GM12878 (cell line): ENCODE measurements around the gene FAM120B.

ENCODE experiments used
- CEBPB ChIP-seq, 2 experiments: fragments of 150-350 bp in 1 of 2; IDR thresholded peaks; 2 replicates each; pipeline ENCODE4 v1.6.1; 2012 to 2014; ENCODE audit warnings: low read depth in 2 of 2, low read length in 2 of 2, borderline replicate concordance in 1 of 2, inconsistent platforms in 1 of 2
- EZH2 ChIP-seq: IDR thresholded peaks from 2 replicates; pipeline ENCODE4 v1.6.1; 2012; ENCODE audit warnings: low read depth, mild to moderate bottlenecking, control low read depth, inconsistent platforms, low read length, borderline replicate concordance; ENCODE audit not compliant: control insufficient read depth
- JUND ChIP-seq: IDR thresholded peaks from 2 replicates; pipeline ENCODE4 v1.6.1; 2012; ENCODE audit warnings: low read depth, mild to moderate bottlenecking, low read length, improper control_type of control experiment, moderate library complexity
- RB1 ChIP-seq: fragments of 450-650 bp; formaldehyde crosslinking; IDR thresholded peaks from 2 replicates; pipeline ENCODE4 v1.6.1; 2017; ENCODE audit warnings: mild to moderate bottlenecking, borderline replicate concordance
- ZNF274 ChIP-seq: IDR thresholded peaks from one replicate; pipeline ENCODE4 v1.8.0; 2011; ENCODE audit not compliant: insufficient read length, insufficient read depth
- TF ChIP-seq, protein P1 (sequence below): fragments of 450-650 bp; formaldehyde crosslinking; IDR thresholded peaks from 2 replicates; pipeline ENCODE4 v1.4.0; 2020; ENCODE audit warnings: mild to moderate bottlenecking, moderate library complexity

DNA sequence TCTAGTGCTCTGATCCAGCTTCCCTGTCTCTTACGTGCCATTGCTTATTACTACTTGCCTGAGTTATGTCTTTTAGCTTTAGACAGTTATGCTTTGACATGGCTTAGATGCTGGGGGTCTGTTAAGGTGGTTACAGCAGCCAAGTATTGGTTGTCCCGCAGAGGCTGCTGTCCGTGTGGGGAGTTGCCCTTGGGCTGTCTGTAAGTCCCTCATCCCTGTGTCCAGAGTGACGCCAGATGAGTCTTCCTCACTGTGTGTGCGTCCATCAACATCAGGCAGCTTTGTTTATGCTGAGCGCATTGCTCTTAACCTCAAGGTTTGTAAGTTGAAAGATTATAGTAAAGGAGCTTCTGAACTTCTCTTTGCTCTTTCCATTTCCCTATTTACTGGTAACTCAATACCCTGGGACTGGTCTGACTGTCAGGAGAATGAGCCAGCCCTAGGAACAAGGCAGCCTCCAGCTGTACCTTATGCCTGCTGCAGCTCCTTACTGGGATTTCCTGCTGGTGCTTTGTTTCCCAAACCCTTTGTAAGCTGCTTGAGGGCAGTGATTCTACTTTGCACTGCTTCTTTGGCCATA is 7.2 kb downstream of the FAM120B start:
- TF ChIP-seq ZNF274 (no peak), RB1 (no peak), JUND (no peak), CEBPB (IDR thresholded peaks at IDR 0.05; ENCODE audit: borderline replicate concordance in 1 of 2, low read depth in 2 of 2, low read length in 2 of 2) (no peak), EZH2 (no peak)
- TF ChIP-seq, protein P1, sequence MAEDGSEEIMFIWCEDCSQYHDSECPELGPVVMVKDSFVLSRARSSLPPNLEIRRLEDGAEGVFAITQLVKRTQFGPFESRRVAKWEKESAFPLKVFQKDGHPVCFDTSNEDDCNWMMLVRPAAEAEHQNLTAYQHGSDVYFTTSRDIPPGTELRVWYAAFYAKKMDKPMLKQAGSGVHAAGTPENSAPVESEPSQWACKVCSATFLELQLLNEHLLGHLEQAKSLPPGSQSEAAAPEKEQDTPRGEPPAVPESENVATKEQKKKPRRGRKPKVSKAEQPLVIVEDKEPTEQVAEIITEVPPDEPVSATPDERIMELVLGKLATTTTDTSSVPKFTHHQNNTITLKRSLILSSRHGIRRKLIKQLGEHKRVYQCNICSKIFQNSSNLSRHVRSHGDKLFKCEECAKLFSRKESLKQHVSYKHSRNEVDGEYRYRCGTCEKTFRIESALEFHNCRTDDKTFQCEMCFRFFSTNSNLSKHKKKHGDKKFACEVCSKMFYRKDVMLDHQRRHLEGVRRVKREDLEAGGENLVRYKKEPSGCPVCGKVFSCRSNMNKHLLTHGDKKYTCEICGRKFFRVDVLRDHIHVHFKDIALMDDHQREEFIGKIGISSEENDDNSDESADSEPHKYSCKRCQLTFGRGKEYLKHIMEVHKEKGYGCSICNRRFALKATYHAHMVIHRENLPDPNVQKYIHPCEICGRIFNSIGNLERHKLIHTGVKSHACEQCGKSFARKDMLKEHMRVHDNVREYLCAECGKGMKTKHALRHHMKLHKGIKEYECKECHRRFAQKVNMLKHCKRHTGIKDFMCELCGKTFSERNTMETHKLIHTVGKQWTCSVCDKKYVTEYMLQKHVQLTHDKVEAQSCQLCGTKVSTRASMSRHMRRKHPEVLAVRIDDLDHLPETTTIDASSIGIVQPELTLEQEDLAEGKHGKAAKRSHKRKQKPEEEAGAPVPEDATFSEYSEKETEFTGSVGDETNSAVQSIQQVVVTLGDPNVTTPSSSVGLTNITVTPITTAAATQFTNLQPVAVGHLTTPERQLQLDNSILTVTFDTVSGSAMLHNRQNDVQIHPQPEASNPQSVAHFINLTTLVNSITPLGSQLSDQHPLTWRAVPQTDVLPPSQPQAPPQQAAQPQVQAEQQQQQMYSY, result no peak
